Thyroid gland (tissue), 4 donors: ENCODE results near the gene LUM.

ENCODE experiments used
- POLR2A ChIP-seq, 2 donors: fragments of 450-650 bp; IDR thresholded peaks; one replicate each; pipeline ENCODE4 v1.6.1; 2017; ENCODE audit warnings: antibody characterized with exemption in 2 of 2, mild to moderate bottlenecking in 2 of 2, moderate library complexity in 1 of 2
- TF ChIP-seq, protein P1 (sequence below), 6 experiments: fragments of 200-600 bp in 3 of 6; fragments of 450-650 bp in 3 of 6; sonication (generic) in 3 of 6; IDR thresholded peaks; one replicate each; pipeline ENCODE4 v1.5.1; 2016 to 2019; ENCODE audit warnings: antibody characterized with exemption in 6 of 6, mild to moderate bottlenecking in 2 of 6, inconsistent platforms in 1 of 6, moderate library complexity in 1 of 6

DNA sequence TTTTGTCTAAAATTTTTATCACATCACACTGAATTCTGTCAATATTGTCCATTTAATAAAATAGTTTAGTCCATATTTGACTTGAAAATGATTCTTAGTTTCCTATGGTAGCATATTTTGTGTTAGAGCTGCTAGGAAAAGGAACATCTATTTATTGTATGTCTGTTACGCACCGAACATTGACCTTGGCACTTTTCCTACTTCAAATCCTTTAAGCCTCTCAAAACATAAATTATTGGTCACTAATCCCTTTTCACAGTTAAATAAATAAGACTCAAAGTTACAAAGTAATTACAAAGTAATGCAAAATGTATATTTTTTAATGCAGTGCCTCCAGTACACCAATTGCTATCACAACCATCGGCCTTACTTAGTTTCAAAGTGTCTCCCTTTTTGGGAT is 42.8 kb upstream of the LUM start:
- TF ChIP-seq, protein P1, sequence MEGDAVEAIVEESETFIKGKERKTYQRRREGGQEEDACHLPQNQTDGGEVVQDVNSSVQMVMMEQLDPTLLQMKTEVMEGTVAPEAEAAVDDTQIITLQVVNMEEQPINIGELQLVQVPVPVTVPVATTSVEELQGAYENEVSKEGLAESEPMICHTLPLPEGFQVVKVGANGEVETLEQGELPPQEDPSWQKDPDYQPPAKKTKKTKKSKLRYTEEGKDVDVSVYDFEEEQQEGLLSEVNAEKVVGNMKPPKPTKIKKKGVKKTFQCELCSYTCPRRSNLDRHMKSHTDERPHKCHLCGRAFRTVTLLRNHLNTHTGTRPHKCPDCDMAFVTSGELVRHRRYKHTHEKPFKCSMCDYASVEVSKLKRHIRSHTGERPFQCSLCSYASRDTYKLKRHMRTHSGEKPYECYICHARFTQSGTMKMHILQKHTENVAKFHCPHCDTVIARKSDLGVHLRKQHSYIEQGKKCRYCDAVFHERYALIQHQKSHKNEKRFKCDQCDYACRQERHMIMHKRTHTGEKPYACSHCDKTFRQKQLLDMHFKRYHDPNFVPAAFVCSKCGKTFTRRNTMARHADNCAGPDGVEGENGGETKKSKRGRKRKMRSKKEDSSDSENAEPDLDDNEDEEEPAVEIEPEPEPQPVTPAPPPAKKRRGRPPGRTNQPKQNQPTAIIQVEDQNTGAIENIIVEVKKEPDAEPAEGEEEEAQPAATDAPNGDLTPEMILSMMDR (IDR thresholded peaks at IDR 0.05): no peak
- no peak for TF ChIP-seq POLR2A (IDR thresholded peaks at IDR 0.05)
